Measurements from ENCODE around the gene PTGS1.

DNA sequence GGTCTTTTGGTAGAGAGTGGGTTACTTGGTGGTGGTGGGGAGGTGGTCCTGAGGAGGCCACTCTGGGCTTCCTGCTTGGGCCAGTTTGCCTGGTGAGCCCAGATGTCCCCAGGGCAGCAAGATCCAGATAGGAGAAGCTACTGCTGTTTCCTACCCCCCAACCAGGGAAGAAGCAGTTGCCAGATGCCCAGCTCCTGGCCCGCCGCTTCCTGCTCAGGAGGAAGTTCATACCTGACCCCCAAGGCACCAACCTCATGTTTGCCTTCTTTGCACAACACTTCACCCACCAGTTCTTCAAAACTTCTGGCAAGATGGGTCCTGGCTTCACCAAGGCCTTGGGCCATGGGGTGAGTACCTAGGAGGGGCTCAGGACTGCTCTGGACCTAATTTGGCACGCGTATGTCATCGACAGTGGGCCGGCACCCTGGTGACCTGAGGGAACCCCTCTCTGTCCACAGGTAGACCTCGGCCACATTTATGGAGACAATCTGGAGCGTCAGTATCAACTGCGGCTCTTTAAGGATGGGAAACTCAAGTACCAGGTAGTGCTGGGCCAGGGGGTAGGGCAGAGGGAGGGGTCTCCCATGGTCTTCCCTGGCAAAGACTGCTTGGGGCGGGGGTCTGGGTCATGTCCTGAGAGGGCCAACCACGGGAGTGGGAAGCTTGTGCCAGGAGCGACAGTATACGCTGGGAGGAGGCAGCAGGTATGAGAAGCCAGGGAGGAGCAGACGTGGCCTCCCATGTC is 10.6 kb downstream of the PTGS1 start:
- TF ChIP-seq, protein P1, sequence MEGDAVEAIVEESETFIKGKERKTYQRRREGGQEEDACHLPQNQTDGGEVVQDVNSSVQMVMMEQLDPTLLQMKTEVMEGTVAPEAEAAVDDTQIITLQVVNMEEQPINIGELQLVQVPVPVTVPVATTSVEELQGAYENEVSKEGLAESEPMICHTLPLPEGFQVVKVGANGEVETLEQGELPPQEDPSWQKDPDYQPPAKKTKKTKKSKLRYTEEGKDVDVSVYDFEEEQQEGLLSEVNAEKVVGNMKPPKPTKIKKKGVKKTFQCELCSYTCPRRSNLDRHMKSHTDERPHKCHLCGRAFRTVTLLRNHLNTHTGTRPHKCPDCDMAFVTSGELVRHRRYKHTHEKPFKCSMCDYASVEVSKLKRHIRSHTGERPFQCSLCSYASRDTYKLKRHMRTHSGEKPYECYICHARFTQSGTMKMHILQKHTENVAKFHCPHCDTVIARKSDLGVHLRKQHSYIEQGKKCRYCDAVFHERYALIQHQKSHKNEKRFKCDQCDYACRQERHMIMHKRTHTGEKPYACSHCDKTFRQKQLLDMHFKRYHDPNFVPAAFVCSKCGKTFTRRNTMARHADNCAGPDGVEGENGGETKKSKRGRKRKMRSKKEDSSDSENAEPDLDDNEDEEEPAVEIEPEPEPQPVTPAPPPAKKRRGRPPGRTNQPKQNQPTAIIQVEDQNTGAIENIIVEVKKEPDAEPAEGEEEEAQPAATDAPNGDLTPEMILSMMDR (IDR thresholded peaks at IDR 0.05): no peak
- TF ChIP-seq EZH2 (IDR thresholded peaks at IDR 0.05): no peak

Measured in neural progenitor cell (in vitro differentiated cells).